ENCODE measurements around the gene CAMK1G. TPM values are rescaled to one million over a fixed set of nuclear protein-coding genes. Genes with fewer than 3 reads are reported as not detected.

CAMK1G gene
- total and polyA plus RNA-seq, 3 donors from 2014 or later = 1.1 to 2.0 (median 1.4) TPM

DNA sequence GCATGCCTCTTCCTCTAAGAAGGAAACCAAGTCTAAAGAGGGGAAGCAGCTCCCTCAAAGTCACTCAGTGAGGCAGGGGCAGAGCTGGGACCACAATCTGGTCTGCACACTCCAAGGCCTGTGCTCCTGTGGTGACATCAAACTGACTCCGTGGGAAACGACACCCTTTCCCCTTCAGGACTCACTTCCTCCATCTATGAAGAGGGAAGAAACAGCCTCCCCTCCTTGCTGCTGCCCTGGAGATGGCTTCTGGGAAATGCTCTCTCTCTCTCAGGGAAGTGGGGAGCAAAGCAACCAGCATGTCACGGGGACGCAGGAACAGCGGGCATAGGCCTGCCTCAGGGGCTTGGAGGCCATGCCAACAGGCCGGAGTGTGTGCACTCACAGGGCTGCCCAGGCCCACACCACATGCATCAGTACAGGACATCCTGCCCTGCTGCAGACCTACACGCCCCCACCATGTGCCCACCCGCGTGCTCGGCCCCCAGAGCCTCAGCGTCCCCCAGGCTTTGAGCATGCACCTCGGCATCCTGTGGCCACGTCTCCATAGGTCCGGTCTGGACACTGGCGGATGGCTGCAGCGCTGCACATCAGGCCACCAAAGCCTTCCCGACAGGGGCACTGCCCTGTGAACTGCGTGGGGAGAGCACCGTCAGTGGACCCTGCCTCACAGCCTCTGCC is 43.0 kb downstream of the CAMK1G start:
- WGBS, 2 donors = 93 to 97% methylated on average over 9 to 19 of the region's 19 CpGs
- no peaks in the 10 kb centered on the region for H3K36me3 ChIP-seq (ENCODE audit: low read depth, missing control alignments)
- no peak overlapping the region for H3K4me3 ChIP-seq
- H3K9me3 ChIP-seq = no peaks in the 10 kb centered on the region
- H3K4me1 ChIP-seq = peaks cover 9% of the 10 kb centered on the region
- no peak for DNase-seq
- no peaks in the 10 kb centered on the region for H3K27me3 ChIP-seq
- intact Hi-C loops (cut with DNase I; ENCODE audit: low total_unique reads) = no loop called here
- H3K27ac ChIP-seq = no peak overlapping the region
- TF ChIP-seq, protein P1, sequence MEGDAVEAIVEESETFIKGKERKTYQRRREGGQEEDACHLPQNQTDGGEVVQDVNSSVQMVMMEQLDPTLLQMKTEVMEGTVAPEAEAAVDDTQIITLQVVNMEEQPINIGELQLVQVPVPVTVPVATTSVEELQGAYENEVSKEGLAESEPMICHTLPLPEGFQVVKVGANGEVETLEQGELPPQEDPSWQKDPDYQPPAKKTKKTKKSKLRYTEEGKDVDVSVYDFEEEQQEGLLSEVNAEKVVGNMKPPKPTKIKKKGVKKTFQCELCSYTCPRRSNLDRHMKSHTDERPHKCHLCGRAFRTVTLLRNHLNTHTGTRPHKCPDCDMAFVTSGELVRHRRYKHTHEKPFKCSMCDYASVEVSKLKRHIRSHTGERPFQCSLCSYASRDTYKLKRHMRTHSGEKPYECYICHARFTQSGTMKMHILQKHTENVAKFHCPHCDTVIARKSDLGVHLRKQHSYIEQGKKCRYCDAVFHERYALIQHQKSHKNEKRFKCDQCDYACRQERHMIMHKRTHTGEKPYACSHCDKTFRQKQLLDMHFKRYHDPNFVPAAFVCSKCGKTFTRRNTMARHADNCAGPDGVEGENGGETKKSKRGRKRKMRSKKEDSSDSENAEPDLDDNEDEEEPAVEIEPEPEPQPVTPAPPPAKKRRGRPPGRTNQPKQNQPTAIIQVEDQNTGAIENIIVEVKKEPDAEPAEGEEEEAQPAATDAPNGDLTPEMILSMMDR (IDR thresholded peaks at IDR 0.05) = no peak
- no peak for TF ChIP-seq POLR2A (IDR thresholded peaks at IDR 0.05)

DNA sequence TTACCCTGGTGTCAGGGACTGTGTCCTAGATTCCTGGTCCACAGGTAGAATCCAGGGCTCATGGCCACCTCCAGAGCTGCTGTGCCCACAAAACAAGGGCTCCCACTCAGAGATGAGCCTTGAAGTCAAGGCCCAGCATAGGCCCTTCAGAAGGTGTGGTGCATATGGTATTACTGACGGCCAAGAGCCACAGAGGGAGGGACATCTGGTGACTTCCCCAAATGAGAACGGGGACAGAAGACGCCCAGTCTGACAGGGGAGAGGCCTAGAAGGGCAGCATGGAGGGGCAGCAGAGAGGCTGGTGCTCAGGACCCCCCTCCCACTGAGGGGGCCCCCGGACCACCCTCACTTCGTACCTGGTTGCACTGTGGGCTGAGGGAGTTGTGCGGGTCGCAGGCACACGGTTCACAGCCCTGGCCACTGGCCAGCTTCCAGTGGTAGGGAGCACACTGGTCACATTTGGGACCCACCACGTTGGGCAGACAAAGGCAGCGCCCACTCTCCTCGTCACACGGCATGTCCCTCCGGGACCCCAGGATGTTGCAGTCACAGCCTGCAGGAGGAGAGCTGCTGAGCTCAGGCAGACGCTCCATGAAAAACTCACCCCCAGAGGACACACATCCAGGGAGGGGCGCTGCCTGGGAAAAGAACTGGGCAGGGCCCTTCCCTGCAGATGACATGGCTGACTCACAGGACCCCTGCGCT is 43.7 kb downstream of the CAMK1G start:
- no peaks in the 10 kb centered on the region for H3K27me3 ChIP-seq
- WGBS, 2 donors = 59 to 78% methylated on average over 4 to 15 of the region's 16 CpGs
- intact Hi-C loops (cut with DNase I; ENCODE audit: low total_unique reads) = no loop called here
- no peak overlapping the region for H3K4me3 ChIP-seq
- H3K27ac ChIP-seq = no peak overlapping the region
- no peak for DNase-seq
- H3K4me1 ChIP-seq = peaks cover 2% of the 10 kb centered on the region
- TF ChIP-seq POLR2A (IDR thresholded peaks at IDR 0.05) = no peak
- TF ChIP-seq, protein P1 (IDR thresholded peaks at IDR 0.05) = no peak
- H3K9me3 ChIP-seq = no peaks in the 10 kb centered on the region
- H3K36me3 ChIP-seq (ENCODE audit: low read depth, missing control alignments) = no peaks in the 10 kb centered on the region

DNA sequence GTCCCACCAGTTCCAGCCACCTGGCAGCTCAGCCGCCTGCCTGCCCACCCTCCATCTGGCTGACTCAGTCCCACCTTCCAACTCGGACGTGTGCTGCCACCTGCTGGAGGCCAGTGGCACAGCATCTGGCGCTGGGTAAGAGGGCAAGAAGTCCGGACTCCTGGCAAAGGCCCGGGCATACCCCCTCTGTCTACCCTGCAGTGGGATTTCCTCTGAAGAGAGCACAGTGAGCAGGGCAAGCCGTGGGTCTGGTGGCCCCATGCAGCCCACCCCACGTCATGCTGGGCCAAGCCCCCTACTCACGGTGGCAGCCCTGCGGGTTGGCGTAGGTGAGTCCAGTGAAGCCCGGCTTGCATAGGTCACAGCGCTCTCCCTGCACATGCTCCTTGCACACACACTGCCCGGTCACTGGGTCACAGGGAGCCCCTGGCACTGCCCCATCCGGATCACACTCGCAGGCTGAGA is 44.2 kb downstream of the CAMK1G start:
- Histone ChIP-seq H3K36me3 (ENCODE audit: low read depth, missing control alignments) (no peaks in the 10 kb centered on the region), H3K9me3 (no peaks in the 10 kb centered on the region), H3K27ac (no peak overlapping the region), H3K4me1 (no peaks in the 10 kb centered on the region), H3K4me3 (no peak overlapping the region), H3K27me3 (no peaks in the 10 kb centered on the region)
- 46 to 47% methylated on average over 4 to 16 of the region's 16 CpGs for WGBS, 2 donors
- no peak for TF ChIP-seq POLR2A (IDR thresholded peaks at IDR 0.05)
- TF ChIP-seq, protein P1 (IDR thresholded peaks at IDR 0.05) = peak; percentile 91 to 97 (median 93)
- DNase-seq = peak; percentile 86
- intact Hi-C loops (cut with DNase I; ENCODE audit: low total_unique reads) = no loop called here

DNA sequence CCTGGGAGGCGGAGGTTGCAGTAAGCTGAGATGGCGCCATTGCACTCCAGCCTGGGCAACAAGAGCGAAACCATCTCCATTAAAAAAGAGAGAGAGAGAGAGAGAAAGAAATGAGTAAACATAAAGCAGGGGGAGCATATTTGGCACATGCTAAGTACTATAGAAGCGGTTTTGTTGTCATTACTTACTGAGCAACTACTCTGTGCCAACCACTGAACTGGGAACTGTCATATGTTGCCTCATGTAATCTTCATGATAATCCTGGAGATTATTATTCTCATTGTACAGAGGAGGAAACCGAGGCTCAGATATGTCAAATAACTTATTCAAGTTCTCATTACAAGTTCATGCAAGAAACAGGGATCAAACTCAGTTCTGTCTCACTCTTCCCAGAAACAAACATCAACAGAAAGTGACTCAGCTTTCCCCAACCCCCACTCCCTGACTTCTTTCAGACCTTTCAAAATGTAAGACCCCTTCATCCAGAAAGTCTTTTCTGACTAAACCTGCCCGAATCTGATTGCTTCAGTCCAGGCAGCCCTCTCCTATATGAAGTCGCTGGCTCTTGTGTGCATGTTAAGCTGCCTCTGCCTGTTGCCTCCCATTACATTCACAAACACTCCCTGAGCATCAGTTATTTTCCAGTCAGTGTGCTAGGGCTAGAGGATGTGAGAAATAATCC is 45.2 kb downstream of the CAMK1G start:
- Histone ChIP-seq H3K4me1 (no peaks in the 10 kb centered on the region), H3K27ac (no peak overlapping the region), H3K36me3 (ENCODE audit: low read depth, missing control alignments) (no peaks in the 10 kb centered on the region), H3K4me3 (no peak overlapping the region), H3K9me3 (no peaks in the 10 kb centered on the region), H3K27me3 (no peaks in the 10 kb centered on the region)
- 87 to 96% methylated on average over 7 of the region's 7 CpGs for WGBS, 2 donors
- intact Hi-C loops (cut with DNase I; ENCODE audit: low total_unique reads) = no loop called here
- no peak for DNase-seq
- TF ChIP-seq, protein P1 (IDR thresholded peaks at IDR 0.05) = no peak
- TF ChIP-seq POLR2A (IDR thresholded peaks at IDR 0.05) = no peak

All from testis (tissue), 3 donors.